ENCODE data around the gene ATP2B3. TPM values are rescaled to one million over a fixed set of nuclear protein-coding genes. Genes with fewer than 3 reads are reported as not detected.

Gene ATP2B3
- total and polyA plus RNA-seq, 9 of the 15 experiments (the other 6 are each of a cell fraction or from before 2014, with no cell fraction given), result 0.04 TPM; not detected in 8

GRCh38 chrX:153578889-153579288 is 61.4 kb downstream of the ATP2B3 start:
- POLR2A ChIA-PET, result interaction anchor here (0.6 to 1.3 kb wide), 3 partner anchors 10 to 119 kb away, joined by 3 to 4 read pairs (median 4); no protein-coding TSS in a partner anchor
- no peak overlapping the region for H3K4me2 ChIP-seq (ENCODE audit: insufficient read depth, low read length)
- no peak overlapping the region; a peak in 1 of 4 replicates for H3K9ac ChIP-seq (ENCODE audit: insufficient read depth in 1 of 2, low read depth in 2 of 2, low read length in 2 of 2)
- FAIRE-seq (no peak), ATAC-seq (no peak), DNase-seq (ENCODE audit: extremely low read depth in 1 of 4, low spot score in 3 of 4) (no peak)
- H3K27me3 ChIP-seq (ENCODE audit: control insufficient read depth in 2 of 2, insufficient read depth in 2 of 2, low read length in 2 of 2), result peaks cover 6 to 43% of the 10 kb centered on the region in 2 experiments; a peak in 4 of 5 replicates
- no peaks in the 10 kb centered on the region for H3K79me2 ChIP-seq (ENCODE audit: control insufficient read depth, insufficient read depth, low read length)
- H3K27ac ChIP-seq (ENCODE audit: extremely low read depth, low read depth, low read length), result no peak overlapping the region
- in situ Hi-C loops (cut with MboI) (no loop called here), intact Hi-C loops (cut with micrococcal nuclease) (no loop called here)
- H3K4me1 ChIP-seq (replicated peaks in 1 of 2; ENCODE audit: control insufficient read depth in 2 of 2, insufficient read depth in 2 of 2, low read length in 2 of 2), result peaks cover 0 to 8% of the 10 kb centered on the region in 2 experiments; a peak in 3 of 5 replicates
- no peak overlapping the region for H3K4me3 ChIP-seq
- TF ChIP-seq HSF4 (CRISPR knock-in tag; IDR thresholded peaks at IDR 0.05; ENCODE audit: borderline replicate concordance) (no peak), JUN (IDR thresholded peaks at IDR 0.05; ENCODE audit: borderline replicate concordance, low read depth, low read length) (no peak), JUN (CRISPR knock-in tag; IDR thresholded peaks at IDR 0.05; ENCODE audit: borderline replicate concordance) (no peak), KLF1 (tag; IDR thresholded peaks at IDR 0.05) (no peak), PHTF2 (CRISPR knock-in tag; IDR thresholded peaks at IDR 0.05) (no peak), ZNF347 (CRISPR knock-in tag; IDR thresholded peaks at IDR 0.05; ENCODE audit: low read depth) (no peak), SAFB (IDR thresholded peaks at IDR 0.05; ENCODE audit: borderline replicate concordance, low read depth, low read length) (no peak), PKNOX1 (IDR thresholded peaks at IDR 0.05) (no peak), BRD4 (IDR thresholded peaks at IDR 0.05) (no peak), TRIM24 (IDR thresholded peaks at IDR 0.05) (no peak), SREBF2 (CRISPR knock-in tag; IDR thresholded peaks at IDR 0.05) (no peak), SMARCA5 (IDR thresholded peaks at IDR 0.05) (no peak)
- TF ChIP-seq, protein P1, sequence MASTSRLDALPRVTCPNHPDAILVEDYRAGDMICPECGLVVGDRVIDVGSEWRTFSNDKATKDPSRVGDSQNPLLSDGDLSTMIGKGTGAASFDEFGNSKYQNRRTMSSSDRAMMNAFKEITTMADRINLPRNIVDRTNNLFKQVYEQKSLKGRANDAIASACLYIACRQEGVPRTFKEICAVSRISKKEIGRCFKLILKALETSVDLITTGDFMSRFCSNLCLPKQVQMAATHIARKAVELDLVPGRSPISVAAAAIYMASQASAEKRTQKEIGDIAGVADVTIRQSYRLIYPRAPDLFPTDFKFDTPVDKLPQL (IDR thresholded peaks at IDR 0.05; ENCODE audit: extremely low read depth, insufficient read length), result no peak
- H3K36me3 ChIP-seq (ENCODE audit: control insufficient read depth, insufficient read depth, low read length), result no peaks in the 10 kb centered on the region
- BruUV-seq (replicated peaks), result no TSS peak
- H2AFZ ChIP-seq (ENCODE audit: low read depth, low read length), result no peak overlapping the region
- CTCF ChIA-PET (ENCODE audit: low intra/inter-chr PET ratio), result no interaction called here
- H3K9me3 ChIP-seq (replicated peaks; ENCODE audit: control insufficient read depth, insufficient read depth, low read depth, low read length), result no peaks in the 10 kb centered on the region
- no peaks in the 10 kb centered on the region for H3K9me1 ChIP-seq (ENCODE audit: control insufficient read depth, insufficient read depth, low read length)
- H4K20me1 ChIP-seq (replicated peaks; ENCODE audit: control insufficient read depth, insufficient read depth, low read length), result peaks cover 11% of the 10 kb centered on the region
- 20% methylated on average over 1 of the region's 2 CpGs for WGBS (ENCODE audit: insufficient coverage, low coverage, missing lambda C conversion rate)

Data from K562 (cell line).